ENCODE data around the gene HOXD4.

The HOXD4 gene

DNA sequence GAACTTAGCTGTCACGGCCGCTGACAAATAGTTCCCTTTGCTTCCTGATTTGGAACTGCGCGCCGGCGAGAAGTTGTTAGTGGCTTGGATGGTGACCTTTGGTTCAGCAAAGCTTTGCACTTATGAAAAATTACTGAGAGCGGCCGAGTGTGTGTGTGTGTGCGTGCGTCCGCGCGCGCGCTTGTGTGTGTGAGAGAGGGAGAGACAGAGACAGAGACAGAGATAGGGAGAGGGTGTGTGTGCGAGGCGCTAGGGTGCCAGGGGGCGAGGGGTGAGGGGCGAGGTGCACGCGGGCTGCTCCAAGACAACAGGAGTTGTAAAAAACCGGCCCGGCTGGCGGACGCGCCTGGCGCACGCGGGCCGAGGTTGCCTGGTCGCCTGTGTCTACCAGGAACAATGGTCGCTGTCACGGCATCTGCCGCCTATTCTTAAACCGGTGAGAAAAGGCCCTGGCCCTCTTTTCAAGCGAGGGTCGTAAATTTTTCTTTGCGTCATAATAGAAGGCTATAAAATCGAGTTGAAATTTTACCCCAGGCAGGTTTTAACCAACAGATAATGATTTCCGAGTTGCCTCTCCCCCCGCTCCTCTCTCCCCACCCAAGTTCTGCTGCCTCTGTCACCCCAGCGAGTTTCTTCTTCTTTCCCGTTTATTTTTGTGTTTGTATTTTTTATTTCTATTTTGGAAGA lies 6.3 kb downstream of the HOXD4 start:
- no peak for DNase-seq

DNA sequence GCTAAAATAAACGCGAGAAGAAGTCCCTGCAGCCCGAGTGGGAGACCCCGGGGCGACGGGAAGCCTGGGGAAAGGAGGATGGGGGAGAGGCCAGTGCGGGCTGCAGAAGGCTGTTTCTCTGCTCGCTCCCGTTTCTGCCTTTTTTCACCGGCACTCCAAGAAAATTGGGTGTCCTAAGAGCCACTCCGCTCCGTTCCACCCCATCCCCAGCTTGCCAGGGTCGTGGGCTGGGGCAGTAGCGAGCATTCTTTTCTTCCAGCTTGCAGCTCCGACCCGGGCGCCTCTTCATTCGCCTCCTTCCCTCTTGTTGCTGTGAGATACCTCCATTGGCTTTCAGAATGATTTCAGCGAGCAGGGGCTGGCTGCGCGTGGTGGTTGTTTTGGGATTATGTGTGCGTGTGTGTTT lies 6.8 kb downstream of the HOXD4 start:
- DNase-seq = no peak

DNA sequence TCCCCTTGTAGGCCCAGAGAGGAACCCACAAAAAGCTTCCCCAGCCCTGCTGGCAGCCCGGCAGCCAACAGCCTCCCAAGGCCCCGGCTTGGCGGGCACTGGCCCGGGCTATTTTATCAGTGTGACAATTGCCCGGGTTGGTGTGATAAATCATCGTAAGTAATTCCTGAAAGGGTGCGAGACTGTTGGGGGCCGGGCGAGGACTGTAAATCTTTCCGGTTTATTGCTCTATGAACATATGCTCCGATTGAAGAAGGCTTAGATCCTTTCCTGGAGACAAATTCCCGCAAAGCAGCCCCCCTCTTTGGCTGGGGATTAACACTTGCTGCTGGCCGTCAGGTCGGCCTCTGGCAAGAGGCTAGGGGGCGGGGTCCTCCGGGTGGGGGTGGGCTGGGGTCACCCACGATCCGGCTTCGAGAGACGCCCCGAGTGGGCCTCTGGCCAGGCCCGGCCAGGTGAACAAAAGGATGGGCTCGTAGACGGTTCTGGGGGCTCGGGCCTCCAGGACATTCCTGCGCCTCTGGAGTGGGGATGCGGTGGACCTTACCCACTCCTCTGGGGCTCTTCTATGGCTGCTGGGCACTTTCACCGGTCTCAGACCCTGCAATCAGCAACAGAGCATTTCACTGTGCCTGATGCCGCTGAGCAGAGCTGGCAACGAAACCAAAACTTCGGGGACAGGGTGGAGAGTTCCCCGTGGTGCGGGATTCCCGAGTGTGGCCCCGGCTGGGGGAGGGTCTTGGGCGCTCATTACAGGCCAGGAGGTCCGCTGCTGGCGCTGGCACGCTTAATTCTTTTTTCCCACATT lies 7.7 kb downstream of the HOXD4 start:
- DNase-seq = no peak

DNA sequence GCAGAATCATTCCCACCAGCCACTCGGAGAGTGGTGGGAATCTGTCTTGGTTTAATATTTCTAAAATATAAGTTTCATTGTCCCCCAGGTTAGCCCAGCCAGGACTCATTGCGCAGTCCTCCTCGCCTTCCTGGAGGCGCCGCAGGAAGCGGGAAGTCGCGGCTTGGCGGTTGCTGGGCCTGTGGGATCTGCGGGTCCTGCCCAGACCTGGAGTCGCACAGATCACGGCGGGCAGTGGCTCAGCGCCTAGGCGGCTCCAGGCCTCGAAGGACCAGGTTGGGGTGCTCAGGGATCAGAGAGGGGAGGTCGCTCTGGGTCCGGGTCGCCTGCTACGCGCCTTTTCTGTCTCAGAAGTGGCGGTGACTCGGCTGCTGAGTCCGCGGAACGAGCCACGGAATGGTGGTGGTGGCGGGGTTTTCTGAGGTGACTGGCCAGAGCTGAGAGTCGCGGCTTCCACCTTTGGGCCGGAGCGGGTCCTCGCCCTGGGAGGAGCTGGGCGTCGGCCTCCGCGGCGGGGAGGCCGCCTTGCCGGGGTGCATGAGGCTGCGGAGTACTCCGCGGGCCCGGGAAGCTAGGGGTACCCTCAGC lies 8.4 kb downstream of the HOXD4 start:
- no peak for DNase-seq

DNA sequence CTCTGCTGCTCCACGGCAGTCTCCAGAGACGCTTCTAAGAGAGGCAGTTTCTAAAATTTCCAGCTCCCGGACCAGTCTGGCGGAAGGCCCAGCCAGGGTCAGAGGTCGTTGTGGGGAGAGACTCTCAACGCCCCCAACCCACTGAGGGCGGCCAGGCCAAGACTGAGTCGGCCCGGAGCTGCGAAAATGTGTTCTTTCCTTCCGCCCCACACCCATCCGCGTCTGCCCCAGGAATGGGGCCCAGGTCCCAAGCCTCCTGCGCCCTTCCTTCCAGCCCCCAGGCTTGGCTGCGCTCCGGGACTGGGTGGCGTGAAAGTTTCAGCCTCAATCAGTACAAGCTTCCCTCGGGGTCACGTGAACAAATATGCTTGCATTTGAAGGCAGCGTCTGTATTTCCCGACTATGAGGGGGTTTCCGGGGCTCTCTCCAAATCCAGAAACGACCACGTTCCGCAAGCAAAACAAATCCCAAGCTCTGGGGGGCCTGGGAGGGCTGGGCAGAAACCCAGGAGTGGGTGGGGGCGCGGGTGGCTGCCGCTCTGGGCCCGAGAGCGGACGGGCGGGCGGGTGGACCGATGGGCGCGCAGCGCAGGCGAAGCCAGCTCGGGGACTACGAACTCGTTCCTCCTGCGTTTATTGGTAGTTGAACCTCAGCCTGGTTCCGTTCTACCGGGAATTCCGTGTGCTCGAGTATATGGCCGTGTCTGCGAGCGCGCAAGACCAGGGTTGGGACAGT lies 9.1 kb downstream of the HOXD4 start:
- no peak for DNase-seq

DNA sequence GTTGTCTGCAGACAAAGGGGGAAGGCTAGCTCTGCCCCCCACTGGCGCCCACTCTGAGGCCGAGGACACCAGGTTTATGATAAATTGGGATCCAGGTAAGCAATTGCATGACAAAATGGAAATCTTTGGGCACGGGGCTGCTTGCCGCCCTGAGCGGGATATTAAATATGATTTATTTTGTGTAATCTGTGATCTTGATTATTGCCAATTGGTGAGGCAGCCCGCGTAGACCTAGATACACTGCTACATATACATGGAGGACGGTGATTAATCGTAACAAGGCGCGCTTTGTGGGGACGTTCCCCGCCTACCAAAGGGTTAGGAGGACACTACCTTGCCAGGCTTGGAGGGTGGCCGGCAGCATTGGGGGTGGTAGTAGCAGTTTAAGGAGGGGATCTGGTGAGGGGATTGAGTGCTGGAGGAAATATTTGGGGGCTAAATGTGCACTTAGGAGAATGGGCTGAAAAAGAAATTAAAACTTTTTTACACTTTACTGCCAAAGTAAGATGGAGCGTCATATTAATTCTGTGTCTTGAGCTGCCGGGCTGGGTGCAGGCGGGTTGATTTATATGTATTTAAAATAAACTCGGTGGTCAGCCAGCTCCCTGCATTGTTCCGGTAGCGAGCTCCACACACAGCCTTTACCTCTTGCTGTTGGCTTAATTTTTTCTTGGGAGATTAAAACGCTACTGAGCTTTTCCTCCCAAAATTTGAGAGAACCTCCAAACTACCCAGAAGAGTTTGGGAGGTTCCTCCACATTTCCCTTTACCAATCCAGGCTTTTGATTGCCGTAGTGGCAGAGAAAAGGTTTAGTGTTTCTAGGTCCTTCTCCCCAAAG lies 9.9 kb downstream of the HOXD4 start:
- DNase-seq = no peak

DNA sequence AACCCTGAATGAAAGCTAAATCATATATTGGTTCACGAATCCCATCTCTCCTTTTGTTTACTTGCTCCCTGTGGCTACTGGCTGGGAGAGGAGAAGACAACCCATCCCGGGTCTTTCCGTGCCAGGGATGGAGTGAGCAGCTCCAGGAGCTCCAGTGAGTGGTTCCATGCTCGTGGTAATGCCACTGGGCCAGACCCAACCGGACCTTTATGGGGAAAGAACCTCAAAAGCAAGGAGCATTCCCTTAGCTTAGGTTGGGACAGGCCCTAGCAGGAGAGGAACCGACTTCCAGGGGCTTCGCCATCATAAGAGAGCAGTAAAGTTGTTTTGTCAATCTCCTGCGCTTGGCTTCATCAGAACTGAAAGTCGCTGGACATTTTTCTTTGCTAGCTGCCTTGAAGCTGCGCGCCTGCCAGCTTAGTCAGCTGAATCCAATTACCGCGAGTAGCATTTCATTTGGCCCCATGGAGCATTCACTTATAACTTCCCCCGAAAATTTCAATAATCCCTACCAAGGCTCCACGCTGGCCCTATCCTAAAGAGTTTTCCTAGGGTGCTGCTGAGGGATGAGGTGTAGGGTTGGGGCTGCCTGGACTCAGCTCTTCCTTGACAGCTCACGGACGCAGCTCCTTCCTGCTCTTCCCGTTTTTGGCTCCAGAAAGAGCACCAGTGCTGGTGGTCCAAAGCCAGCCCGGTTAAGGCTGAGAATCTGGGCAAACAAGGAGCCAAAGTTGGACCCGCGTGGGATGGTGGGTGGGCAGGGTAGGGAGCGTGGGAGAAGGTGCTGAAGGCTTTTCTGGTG lies 10.7 kb downstream of the HOXD4 start:
- DNase-seq = no peak

DNA sequence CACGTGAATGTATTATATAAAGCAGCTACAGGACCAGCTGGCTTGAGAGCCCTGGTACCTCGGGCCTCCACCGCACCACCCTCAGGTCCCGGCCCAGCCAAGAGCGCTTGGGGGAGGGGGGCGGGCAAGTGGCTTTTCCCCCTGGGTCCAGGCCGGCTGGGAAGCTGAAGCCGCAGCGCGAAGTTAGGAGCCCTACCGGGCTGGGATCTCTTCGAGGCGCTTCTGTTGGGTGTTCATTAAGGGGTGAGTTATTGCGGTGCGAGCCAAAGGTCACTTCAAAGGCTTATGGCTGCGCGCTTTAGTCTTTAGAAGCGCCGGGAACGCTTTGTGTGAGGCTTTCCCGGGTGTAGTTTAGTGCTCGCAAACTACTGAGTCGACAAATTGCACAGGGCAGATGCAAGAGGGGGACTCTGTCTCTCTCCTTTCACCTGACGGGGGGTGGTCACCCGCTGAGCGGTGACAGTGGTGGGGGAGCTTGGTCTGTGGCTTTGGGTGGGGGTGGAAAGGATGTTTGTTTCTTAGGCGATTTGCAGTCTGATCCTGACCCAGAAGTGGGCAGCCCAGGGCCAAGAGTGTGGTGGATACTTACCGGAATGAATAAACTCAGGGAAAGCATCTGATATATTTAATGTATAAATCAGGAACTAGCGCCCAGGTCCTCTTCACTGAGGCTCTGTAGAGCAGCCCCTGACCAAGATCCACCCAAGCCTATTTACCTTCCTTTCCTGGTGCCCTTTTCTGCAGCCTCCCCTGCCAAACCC lies 11.7 kb downstream of the HOXD4 start:
- no peak for DNase-seq

DNA sequence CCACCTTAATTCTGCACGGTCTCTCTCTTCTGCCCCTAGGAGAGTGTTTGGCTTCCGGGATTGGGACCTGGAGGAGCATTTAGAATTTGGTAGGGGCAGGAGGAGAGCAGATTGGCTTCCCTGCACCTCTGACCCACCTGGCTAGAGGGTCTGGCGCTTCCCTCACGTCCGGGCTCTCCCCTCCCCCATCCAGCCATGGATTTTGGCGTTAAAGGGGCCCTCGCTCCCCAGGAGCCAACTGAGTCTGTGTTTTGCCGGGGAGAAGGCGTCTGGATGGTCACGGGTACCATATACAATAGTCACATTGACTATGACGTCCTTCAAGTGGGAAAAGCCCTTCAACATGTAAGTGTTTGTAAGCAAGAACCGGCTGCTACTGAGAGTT lies 12.3 kb downstream of the HOXD4 start:
- DNase-seq = no peak

DNA sequence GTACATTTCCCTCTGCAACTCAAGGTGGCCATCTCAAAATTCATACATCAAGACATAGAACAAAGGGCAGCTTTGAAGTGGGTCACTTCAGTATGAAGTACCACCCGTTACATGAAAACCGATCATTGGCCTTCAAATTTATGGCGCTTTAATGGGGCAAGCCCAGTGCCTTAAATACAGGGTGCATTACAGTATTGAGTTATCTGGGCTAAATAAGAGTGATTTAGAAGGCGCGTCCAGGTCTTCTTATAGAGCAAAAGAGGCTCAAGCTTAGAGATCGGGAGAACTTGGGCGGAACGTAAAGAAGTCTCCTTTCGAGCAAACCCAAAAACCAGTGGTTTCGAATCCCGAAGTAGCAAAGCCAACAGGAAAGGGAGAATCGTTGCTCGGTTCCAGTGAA lies 12.9 kb downstream of the HOXD4 start:
- DNase-seq = no peak

DNA sequence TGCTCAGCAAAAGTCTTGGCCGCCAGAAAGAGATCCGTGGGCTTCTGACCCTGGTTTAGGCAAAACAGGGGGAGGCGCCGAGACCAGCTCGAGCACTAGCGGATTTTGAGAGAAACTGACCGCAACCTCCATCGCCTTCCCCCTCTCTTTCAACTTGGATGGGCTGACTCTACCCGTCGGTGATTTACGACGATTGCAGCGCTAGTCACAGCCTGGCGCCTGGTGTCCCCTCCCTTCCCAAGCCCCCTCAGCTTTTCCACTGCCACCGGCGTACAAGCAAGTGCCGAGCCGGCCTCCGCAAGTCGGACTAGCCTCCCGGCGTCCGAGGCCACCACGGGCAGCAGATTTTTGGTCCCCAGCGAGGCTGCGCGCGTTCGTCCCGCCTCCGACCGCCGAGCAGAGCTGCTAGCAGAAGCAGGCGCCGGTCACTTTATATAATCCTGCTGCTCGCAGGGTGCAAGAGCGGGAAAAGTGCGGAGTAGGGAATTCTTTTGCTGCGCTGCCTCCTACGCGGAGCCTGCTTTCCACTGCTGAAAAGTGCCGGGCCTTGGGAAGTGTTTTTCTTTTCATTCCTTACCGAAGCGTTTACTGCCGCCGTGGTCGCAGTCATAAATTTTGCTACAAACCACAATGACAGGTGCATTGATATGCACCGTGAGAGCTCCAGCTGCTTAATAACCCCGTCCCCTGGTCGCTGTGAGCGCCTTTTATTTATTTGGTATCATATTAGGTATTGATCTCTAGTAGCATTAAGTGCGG lies 13.4 kb downstream of the HOXD4 start:
- no peak for DNase-seq

DNA sequence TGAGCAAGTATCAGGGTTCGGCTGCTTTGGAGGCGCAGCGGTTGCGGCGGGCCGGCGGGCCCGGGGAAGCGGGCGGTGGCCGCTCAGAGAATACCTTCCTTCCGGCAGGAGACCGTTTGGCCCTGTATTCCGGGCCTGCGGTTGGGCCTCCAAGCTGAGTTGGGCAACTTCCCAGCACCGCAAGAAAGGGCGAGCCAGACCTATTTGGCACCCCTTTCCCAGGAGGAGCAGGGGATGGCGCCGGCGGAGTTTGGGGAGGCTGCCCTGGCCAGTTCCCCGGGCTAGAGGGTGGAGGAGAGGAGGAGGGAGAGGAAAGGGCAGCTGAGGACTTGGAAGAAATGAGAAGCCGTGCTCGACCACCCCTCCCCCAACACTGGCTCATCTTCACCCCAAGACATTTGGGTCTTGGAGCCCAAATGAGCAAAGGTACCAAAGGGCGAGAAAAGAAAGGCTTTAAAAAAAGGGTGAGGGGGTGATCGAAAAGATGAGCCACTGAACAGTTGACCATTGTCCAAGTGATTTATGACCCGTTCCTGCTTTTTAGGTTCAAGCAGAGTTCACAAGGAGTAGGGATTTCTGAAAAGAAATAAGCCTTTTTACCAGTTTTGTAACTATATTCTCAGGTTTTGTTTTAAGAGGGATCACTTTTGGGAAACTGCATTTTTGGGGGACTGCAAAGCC lies 14.2 kb downstream of the HOXD4 start:
- no peak for DNase-seq

DNA sequence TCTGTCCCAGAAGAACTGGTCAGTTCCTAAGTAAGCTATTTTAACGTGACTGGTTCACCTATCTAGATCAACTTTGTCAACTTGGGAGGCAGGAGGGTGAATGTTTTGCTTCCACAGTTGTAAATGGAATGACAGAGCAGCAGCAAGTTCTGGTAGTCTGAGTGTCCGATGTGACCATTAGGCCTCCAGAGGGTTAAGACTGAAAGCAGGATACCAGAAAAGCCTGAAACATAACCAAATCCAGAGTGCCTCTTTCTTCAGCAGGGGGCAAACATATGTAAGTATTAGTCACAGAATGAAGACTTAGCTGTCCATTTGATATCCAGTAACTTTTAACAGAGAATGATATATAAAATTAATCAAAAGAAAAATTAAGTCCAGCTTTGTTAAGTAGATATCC lies 14.9 kb downstream of the HOXD4 start:
- no peak for DNase-seq

DNA sequence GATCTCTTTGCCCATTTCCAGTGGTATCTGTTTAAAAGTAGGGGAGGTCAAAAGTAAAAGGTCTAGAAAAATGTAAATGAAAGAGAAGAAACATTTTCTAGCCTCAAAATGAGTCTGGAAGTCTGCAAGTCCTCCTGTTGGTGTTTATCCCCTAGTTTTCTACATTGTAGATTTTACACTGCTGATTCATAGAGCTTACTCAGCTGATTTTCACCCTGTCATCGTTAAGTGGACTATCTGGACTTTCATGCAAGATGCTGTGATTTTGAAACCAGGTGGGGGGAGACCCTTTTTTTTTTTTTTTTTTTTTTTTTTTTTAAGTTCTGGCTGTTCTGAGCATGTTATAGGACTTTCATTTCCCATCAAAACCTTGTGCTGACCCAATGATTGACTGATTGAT lies 16.0 kb downstream of the HOXD4 start:
- DNase-seq = no peak

DNA sequence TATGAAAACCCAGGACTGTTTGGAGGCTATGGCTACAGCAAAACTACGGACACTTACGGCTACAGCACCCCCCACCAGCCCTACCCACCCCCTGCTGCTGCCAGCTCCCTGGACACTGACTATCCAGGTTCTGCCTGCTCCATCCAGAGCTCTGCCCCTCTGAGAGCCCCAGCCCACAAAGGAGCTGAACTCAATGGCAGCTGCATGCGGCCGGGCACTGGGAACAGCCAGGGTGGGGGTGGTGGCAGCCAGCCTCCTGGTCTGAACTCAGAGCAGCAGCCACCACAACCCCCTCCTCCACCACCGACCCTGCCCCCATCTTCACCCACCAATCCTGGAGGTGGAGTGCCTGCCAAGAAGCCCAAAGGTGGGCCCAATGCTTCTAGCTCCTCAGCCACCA lies 17.8 kb downstream of the HOXD4 start:
- DNase-seq = no peak

DNA sequence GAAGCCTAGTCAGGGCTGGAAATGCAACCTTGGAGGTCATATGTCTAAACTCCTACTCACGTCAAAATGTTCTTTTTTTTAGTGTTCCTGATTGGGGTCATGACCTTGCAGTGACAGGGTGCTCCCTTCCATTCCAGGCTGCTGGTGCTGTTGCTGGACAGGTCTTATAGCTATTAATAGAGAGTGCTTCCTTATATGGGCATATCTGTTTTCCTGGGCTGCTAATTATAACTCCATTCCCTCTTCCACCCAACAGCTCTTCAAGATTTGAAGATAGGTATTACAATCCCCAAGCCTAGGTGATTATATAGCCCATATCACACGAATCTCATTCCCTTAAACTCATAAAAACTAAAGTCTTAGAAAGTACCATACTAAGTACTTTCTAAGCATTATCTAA lies 18.4 kb downstream of the HOXD4 start:
- DNase-seq = no peak

DNA sequence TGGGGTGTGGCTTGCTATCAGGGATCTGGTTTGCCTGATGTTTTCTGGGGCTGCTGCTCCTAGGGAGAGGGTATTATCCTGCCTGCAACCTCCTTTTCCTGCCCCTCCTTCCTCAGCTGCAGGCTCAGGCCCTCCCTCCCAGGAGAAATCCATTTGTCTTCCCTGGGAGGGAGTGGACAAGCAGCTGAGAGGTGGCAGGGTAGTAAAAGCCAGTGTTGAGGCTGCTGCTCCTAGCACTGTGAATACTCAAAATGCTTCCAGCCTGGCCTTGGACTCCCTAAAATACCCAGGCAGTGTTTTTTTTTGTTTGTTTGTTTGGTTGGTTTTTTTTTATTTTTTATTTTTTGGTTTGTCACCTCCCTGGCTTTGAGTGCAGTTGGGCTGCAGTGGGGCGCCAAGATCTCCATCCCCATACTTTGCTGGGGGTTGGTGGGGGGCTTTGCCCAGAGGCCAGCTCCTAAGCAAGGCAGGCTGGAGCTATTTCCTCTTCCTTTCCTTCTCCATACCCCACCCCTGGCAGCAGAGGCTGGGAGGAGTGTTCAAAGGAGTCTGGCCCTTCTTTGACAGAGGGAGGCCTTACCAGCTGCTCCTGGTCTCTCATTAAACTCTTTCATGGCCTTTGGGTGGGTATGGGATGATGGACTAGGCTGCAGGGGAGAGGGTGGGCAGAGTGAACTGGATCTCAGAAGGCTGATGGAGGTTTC lies 19.4 kb downstream of the HOXD4 start:
- no peak for DNase-seq

DNA sequence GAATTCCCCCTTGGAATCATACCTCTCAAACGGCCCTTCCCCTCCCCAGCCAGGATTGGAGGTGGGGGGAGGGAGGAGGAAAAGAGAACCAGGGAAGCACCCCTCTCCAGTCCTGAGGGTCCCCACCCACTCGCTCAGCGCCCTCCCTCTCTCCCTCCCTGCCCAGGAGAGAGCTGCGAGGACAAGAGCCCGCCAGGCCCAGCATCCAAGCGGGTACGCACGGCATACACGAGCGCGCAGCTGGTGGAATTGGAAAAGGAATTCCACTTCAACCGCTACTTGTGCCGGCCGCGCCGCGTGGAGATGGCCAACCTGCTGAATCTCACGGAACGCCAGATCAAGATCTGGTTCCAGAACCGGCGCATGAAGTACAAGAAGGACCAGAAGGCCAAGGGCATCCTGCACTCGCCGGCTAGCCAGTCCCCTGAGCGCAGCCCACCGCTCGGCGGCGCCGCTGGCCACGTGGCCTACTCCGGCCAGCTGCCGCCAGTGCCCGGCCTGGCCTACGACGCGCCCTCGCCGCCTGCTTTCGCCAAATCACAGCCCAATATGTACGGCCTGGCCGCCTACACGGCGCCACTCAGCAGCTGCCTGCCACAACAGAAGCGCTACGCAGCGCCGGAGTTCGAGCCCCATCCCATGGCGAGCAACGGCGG lies 20.1 kb downstream of the HOXD4 start:
- no peak for DNase-seq
